Activated CD8-positive, alpha-beta memory T cell treated with anti-CD3 and anti-CD28 coated beads, Interleukin-2, amount 50 U/mL, for 1 hour (primary cell): Measurements from ENCODE around the gene FBXO22.
"Not testable (repeated sequence)": the region's sequence is repeated elsewhere in the genome, so short reads cannot be mapped to it uniquely, and the experiment has no call there.

Experiments used
- DNase-seq: peaks from one replicate; pipeline ENCODE4 v3.0.0-alpha.2; 2020; ENCODE audit errors: extremely low read depth

FBXO22 gene

DNA sequence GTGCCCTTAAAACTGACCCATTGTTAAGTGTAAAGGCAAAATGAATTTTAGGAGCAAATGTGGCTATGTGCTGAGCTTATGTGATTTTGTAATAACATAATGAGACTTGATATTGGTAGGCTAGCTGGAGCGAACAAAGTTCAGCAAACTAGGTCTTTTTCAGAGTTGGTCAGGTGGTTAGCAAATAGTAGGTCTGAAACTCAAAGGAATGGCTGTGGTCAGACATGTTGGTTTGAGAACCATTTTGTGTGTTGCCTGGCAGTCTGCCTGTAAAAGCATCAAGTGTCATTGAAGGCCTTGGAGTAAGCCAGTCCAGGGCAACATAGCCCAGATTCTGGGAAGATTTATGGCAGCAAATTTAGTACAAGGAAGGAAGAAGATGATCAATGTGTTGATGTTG, 16.4 kb downstream of the FBXO22 start:
- no peak for DNase-seq

DNA sequence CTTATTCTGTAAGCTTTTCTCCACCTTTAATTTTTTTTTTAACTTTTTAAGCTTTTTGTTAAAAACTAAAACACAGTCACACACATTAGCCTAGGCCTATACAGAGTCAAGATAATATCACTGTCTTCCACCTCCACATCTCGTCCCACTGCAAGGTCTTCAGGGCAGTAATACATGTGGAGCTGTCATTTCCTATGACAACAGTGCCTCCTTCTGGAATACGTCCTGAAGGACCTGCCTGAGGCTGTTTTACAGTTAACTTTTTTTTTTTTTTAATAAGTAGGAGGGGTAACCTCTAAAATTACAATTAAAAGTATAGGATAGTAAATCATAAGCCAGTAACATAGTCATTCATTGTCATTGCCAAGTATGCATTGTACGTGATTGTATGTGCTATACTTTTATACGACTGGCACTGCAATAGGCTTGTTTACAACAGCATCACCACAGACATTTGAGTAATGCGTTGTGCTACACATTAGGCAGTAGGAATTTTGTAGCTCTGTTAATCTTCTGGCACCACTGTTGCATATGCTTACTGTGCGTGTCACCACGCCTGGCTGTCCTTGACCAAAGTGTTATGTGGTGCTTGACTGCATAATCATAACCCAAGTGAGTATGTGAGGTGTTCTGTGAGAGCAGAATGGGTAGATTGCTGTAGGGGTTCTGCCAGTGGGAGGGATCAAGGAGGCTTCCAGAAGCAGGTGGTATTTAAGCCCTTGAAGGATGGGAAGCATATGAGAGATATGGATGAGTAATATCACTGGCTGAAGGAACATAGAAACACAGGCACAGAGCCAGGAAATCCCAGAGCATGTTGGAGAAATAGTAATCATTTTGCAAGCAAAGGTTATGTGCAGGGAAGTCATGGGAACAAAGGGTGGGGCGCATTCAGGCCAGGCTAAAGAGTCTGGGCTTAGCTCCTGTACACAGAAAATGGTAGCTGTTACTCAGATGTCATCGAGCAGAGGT, 18.3 kb downstream of the FBXO22 start:
- no peak for DNase-seq

DNA sequence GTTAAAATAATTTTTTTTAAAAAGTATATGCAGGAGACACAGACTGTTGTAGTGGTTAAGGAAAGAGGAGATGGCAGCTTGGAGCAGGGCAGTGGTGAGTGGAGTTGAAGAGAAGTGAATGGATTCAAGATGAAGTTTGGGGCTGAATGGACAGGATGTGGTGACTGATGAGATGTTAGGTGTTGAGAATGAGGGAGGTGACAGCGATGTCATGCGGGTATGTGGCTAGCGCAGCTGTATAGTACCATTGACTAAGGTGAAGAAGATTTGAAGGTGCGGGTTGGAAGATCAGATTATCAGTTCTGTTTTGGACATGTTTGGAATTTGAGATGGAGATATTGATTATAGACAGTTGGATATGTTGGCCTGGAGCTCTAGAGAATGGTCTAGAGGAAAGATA, 20.1 kb downstream of the FBXO22 start:
- DNase-seq, result no peak

DNA sequence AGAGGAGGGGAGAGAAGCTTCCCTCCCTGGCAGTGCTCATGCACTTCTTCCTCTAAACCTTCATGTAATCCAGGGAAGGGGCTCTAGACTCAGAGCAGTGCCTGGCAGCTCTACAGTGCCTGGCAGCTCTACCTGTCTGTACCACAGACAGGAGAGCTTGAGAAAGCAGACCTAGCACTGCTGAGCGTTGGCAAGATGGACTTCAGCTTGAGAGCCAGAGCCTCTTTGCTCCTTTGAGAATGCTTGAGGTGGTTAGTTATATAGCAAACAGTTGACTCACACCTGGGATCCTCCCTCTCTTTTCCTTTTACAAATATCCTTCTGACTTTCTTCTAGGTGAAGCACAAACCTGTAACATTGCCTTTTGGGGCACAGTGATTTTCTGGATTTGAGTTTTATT, 20.9 kb downstream of the FBXO22 start:
- no peak for DNase-seq

DNA sequence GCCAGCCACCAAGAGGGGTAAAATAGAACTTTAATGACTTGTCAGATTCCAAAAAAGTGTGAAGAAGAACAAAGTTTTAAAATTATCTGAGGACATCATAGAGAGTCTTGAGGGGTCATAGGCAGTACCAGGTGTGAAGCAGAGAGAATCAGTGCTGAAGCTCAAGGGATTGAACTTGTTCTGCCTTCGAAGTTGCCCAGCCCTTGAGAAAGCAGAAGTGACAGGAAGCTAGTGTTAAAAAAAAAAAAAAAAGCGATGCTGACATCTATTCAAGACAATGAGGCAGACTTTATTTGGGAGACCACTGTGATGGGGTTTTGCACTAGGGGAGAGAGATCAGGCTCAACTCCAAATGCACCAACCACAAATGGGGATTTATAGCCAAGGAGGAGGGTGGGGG, 21.8 kb downstream of the FBXO22 start:
- DNase-seq, result no peak

DNA sequence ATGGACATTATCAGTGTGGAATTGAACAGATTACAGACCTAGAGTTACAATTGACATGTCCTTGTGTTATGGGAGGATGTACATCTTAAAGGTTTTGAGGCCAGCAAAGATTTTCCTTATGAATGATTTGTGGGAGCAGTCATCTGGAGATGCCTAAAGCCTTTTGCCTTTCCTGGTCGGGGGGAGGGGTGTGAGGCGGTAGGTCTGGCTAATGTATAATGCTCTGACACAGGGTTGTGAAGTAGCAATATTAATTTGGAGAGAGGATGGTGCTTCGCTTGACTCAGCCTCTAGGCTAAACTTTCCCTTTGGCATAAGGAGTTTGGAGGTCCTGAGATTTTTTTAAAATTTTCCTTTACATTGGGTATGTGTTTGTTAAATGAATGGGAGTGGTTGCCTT, 23.3 kb downstream of the FBXO22 start:
- no peak for DNase-seq

DNA sequence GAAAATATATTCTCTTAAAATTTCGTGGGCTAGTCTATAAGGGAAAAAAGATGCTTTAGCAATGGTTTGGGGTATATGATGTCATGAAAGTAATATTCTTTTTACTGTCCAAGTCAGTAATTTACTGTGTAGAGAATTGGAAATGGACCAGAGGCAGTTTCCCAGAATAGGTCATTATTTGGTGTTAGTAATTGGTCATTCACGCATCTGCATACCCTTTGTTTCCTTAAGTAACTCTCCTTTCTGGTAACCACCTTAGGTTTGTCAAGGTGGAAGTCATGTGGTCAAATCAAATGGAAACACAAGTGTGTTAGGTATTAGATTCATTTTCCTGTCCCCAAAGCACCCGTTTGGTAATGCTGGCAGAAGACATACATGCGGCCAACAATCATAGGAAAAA, 23.9 kb downstream of the FBXO22 start:
- DNase-seq, result no peak

DNA sequence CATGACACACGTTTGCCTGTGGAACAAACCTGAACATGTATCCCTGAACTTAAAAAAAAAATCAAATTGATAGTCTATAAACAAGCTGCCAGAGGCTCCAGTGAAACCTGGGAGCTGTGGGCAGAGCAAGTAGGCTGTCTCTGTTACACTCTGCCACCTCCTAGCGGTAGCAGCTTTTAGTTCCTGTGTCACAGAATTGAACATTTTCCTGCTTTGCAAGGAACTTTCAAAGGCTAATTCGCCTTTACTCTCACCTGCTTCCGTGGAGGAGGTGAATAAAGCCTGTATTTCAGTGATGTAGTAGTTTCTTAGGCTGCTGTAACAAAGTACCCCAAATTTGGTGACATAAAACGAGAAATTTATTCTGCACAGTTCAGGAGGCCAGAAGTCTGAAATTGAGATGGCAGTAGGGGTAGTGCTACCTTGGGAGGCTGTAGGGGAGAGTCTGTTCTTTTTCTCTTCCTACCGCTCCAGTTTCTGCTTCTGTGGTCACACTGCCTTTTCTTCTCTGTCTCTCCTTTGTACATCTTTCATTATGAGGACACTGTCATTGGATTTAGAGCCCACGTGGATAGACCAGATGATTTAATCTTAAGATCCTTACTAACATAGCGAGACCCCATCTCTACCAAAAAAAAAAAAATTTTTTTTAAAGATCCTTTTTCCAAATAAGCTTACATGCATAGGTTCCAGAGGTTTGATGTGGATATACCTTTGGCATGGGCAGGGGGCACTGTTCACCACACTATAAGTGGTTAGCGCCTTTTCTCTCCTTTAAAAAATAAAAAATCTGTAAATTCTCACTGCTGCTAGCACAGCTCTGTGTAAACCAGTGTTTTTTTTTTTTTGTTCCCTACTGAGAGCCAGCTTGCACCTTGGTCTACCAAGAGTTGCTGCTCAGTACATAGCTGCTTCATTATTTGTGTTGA, 25.3 kb downstream of the FBXO22 start:
- no peak for DNase-seq

DNA sequence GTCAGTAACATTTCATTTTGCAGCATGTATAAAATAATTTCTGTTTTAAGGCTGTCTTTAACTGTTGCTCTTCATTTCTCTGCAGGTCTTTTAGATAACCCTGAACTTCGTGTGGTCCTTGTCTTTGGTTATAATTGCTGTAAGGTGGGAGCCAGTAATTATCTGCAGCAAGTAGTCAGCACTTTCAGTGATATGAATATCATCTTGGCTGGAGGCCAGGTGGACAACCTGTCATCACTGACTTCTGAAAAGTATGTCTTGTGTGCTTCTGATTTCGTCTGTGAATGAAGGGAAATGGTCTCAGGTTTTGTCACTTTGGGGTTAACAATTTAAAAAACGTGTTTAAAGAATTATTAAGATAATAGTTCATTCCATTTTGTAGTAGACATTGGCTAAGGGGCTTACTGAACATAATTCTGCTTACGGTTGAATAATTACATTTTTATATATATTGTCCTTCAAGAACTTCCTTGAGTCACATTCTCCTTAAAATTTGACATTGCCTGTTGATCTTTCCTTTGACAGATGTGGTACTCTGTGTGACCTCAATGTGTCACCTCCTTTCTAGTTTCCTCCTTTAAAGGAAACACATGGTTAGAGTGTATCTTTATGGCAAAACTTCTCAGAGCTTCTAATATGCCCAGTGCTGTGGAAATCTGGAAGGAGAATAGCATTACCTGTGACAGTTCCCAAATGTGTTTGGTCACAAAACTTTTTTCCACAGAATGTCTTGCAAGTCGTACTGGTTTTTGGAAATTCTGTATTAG, 26.3 kb downstream of the FBXO22 start:
- DNase-seq, result no peak

DNA sequence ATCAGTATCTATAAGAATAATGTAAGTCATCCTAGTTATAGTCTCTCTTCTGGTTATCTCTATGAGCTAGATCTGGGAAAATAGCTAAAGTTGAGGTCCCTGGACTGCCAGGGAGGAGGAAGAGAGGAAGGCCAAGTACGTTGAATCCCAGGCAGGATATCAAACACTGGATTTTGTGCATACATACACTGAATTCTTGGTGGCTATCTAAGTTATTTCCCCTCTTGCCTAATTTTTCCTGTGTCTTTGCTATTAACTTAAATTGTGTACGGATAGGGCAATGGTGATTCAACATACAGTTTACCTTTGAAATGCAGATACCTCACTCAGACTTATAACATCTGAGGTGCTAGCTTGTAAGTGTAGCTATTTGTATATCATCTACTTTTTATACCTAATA, 27.2 kb downstream of the FBXO22 start:
- DNase-seq, result no peak

DNA sequence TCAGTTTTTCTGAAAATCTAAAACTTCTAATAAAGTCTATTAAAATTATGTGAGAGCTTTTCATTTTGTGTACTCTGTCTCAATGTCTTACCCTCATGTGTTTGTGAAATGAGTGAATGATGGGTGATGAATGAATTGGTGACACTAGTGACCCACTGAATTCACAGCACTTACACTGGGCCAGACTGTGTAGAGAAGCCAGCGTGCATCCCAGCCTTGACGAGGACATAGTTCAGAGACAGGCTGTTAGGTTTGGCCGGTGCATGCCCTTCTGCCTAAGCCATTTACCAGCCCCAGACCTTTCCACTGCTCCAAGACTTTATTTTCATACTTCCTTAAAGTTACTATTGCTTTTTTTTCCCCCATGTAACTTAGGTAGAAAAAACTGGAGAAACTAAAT, 38.8 kb downstream of the FBXO22 start:
- DNase-seq, result no peak

DNA sequence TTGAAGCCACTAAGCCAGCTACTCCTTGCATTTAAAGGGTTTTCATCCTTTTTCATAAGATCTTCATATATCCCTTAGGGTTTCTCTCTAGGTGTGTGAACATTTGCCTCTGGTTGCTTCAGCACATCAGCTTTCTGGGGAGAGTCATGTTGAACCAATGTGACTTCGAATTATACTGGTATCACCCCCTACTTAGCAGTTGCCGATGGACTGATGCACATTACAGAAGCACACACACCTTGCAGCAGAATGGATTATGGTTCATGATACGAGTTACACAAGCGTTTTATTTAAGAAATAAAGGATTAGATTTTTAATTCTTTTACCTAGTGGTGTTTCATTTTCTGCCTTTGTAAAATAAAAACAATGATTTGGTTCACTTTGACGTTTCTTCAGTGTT, 39.6 kb downstream of the FBXO22 start:
- no peak for DNase-seq

DNA sequence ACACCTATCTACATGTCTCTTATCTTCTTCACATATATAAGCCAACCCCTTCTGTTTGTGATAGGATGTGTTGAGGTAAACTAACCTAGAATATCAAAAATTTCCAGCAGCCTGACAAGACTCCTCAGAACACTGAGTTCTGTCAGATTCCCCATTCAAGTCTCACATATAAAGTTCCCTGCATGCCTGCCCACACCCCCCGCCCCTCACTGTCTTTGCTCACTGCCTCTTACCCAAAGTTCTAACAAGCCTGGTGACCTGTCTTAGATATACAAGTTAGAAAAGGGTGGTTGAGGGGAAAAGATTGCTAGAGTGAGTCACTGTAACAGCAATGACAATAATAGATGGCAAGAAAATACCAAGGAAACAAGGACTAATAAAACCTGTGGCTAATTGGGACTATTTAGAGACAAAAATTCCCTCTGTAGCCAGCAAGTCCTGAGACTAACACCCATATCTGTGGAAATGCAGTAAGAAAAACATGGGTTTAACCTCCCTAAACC, 40.1 kb downstream of the FBXO22 start:
- DNase-seq, result no peak

DNA sequence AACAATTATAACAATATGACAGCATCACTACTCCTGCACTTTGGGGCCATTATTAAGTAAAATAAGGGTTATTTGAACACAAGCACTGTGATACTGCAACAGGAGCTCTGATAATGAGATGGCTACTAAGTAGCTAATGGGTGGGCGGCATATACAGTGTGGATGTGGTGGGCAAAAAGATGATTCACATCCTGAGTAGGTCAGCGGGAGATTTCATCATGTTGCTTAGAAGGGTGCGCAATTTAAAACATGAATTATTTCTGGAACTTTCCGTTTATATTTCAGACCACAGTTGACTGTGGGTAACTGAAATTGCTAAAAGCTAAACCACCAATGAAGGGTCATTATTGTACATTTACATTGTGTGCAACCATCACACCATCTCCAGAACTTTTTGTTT, 42.3 kb downstream of the FBXO22 start:
- no peak for DNase-seq

DNA sequence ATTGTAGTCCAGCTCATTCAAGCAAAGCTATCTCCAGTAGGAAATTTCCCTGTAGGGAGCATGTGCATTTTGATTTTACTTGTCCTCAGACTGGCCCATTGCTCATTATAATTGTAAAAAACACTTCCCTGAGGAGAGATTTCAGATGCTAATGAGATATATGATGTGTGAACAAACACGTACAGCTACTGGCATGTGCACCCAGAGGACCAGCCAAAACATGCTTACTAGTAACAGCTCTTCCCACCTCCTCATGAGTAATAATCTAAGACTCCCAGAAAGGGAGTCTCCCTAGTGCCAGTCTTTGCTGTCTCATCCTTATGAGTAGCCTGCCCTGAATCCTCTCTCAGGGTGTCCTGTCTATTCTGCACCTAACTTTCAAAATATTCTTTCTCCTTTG, 43.4 kb downstream of the FBXO22 start:
- no peak for DNase-seq

DNA sequence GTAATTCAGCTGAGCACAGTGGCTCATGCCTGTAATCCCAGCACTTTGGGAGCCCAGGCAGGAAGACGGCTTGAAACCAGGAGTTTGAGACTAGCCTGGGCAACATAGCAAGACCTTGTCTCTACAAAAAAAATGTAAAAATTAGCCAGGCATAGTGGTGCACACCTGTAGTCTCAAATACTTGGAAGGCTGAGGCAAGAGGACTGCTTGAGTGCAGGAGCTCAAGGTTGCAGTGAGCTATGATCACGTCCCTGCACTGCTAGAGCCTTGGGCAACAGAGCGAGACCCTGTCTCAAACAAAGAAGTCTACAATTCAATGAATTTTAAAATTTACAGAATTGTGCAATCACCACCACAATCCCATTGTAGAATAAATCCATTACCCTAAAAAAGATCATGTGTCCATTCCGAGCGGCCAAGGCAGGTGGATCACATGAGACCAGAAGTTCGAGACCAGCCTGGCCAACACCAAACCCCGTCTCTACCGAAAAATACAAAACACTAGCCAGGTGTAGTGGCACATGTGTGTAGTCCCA, 45.2 kb downstream of the FBXO22 start:
- no peak for DNase-seq

DNA sequence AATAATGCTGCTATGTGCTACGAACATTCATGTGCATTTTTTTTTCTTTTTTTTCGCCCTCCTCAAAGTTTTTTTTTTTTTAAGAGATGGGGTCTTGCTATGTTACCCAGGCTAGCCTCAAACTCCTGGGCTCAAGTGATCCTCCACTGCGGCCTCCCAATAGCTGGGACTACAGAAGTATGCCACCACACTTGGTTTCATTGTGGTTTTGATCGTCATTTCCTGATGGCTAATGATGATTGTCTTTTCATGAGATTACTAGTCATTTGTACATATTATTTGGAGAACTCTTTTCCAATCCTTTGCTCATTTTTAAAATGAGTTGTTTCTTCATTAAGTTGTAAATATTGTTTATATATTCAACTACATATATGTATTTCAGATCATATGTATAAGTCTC, 48.8 kb downstream of the FBXO22 start:
- DNase-seq, result no peak

DNA sequence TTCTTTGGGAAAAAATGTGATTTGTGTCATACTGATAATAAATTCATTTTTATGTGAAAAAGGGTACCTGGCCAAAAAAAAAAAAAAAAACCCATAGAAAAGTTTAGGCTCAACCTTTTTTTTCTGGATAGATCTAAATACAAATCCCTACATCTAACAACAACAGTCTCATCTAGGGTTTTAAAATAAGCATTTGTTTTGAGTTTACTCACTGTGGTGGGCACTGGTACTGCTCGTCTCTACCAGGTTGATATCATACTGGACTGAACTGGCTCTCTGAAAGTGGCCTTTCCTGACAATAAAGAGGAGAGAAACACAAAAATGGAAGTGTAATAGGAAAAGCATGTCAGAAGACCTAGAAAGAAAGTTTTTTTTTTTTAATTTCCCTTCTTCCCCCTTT, 52.0 kb downstream of the FBXO22 start:
- DNase-seq, result no peak

DNA sequence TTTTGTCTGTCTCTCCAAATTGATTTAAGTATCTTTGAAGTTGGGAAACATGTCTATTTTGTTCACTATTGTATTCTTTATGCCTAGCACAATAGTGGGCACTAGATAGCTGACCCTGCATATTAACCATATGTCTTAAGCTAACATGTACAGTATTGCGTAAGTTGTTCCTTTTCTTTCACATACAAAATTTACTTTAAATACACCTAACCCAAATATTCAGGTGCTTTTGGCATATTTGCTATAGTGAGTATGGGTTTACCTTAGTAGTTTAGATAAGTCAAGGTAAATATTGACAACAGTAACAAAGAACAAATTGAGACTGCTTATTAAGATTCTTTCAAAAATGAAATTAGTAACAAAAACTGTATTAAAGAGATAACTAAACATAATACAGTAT, 57.7 kb downstream of the FBXO22 start:
- DNase-seq, result no peak

DNA sequence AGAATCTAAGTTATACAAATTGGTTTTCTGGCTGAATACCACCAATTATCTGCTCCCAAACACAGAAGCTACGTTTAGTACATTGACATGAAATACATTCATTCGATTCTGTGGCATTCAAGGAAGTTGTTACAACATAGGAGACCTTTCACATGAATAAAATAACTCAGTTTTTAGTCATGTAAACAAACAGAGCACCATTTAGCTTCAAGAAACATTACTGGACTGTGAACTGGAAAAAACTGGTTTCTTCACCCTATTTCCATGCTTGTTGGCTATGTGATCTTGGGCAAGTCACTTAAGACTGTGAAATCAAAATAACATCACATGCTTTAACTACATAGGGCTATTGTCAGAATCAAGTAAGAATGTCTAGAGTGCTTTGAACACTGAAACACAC, 62.4 kb downstream of the FBXO22 start:
- no peak for DNase-seq

DNA sequence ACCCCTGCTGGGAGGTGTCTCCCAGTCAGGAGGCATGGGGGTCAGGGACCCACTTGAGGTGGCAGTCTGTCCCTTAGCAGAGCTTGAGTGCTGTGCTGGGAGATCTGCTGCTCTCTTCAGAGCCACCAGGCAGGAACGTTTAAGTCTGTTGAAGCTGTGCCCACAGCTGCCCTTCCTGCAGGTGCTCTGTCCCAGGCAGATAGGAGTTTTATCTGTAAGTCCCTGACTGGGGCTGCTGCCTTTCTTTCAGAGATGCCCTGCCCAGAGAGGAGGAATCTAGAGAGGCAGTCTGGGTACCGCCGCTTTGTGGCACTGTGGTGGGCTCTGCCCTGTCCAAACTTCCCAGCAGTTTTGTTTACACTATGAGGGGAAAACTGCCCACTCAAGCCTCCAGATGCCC, 73.1 kb downstream of the FBXO22 start:
- DNase-seq, result not testable (repeated sequence)
